ENCODE results near the gene SMARCC2.

The SMARCC2 gene

GRCh38 chr12:56178347-56178746, 10.9 kb downstream of the SMARCC2 start:
- CTCF ChIA-PET: interaction anchor here (1.2 to 11.9 kb wide), 6 partner anchors 11 to 60 kb away, joined by 3 to 96 read pairs (median 4); partner anchors contain the start of genes ESYT1, SMARCC2 and ZC3H10
- DNase-seq (ENCODE audit: extremely low spot score): no peak
- POLR2A ChIA-PET: no interaction called here
- no peak for TF ChIP-seq CTCF (IDR thresholded peaks at IDR 0.05; ENCODE audit: control extremely low read depth, extremely low read depth, low read depth, missing control alignments)

GRCh38 chr12:56172839-56173238, 16.4 kb downstream of the SMARCC2 start:
- no peak for TF ChIP-seq CTCF (IDR thresholded peaks at IDR 0.05; ENCODE audit: control extremely low read depth, extremely low read depth, low read depth, missing control alignments)
- POLR2A ChIA-PET: interaction anchor here (0.7 to 1.3 kb wide), 2 partner anchors 10 to 11 kb away, joined by 3 to 4 read pairs; no protein-coding TSS in a partner anchor
- DNase-seq (ENCODE audit: extremely low spot score): no peak
- CTCF ChIA-PET: interaction anchor here (1.9 to 11.9 kb wide), 2 partner anchors 17 to 46 kb away, joined by 4 to 96 read pairs; partner anchors contain the start of gene SMARCC2

GRCh38 chr12:56169229-56169759, 20.0 kb downstream of the SMARCC2 start:
- TF ChIP-seq CTCF (IDR thresholded peaks at IDR 0.05; ENCODE audit: control extremely low read depth, extremely low read depth, low read depth, missing control alignments): no peak
- ChIA-PET POLR2A (interaction anchor here (0.6 kb wide), 1 partner anchor 42 kb away, joined by 3 read pairs; no protein-coding TSS in a partner anchor), CTCF (interaction anchor here (1.0 to 1.2 kb wide), 2 partner anchors 20 to 43 kb away, joined by 3 read pairs; partner anchors contain the start of gene SMARCC2)
- no peak for DNase-seq (ENCODE audit: extremely low spot score)

- ChIA-PET POLR2A (interaction anchor here (0.7 to 1.8 kb wide), 3 partner anchors 10 to 260 kb away, joined by 3 to 6 read pairs (median 4); partner anchors contain the start of gene SMARCC2), CTCF (interaction anchor here (1.0 to 7.0 kb wide), 3 partner anchors 14 to 170 kb away, joined by 3 to 47 read pairs (median 5); partner anchors contain the start of gene SMARCC2)
- DNase-seq (ENCODE audit: extremely low spot score): no peak
- no peak for TF ChIP-seq CTCF (IDR thresholded peaks at IDR 0.05; ENCODE audit: control extremely low read depth, extremely low read depth, low read depth, missing control alignments)
These were observed 23.9 kb downstream of the SMARCC2 start for GRCh38 chr12:56165369-56165768.

- no peak for TF ChIP-seq CTCF (IDR thresholded peaks at IDR 0.05; ENCODE audit: control extremely low read depth, extremely low read depth, low read depth, missing control alignments)
- no peak for DNase-seq (ENCODE audit: extremely low spot score)
- POLR2A ChIA-PET: interaction anchor here (1.8 kb wide), 1 partner anchor 11 kb away, joined by 6 read pairs; no protein-coding TSS in a partner anchor
- CTCF ChIA-PET: interaction anchor here (1.0 to 7.0 kb wide), 4 partner anchors 15 to 169 kb away, joined by 3 to 47 read pairs (median 12); partner anchors contain the start of genes SMARCC2 and ZC3H10
These were observed 24.9 kb downstream of the SMARCC2 start for GRCh38 chr12:56164345-56164729.

- TF ChIP-seq CTCF (IDR thresholded peaks at IDR 0.05; ENCODE audit: control extremely low read depth, extremely low read depth, low read depth, missing control alignments): no peak
- ChIA-PET CTCF (interaction anchor here (1.0 to 7.0 kb wide), 8 partner anchors 11 to 58 kb away, joined by 3 to 47 read pairs (median 12); partner anchors contain the start of genes ESYT1, RNF41, SMARCC2 and ZC3H10), POLR2A (interaction anchor here (2.9 kb wide), 1 partner anchor 36 kb away, joined by 15 read pairs; the partner anchor contains the start of gene ESYT1)
- no peak for DNase-seq (ENCODE audit: extremely low spot score)
These were observed 25.5 kb downstream of the SMARCC2 start for GRCh38 chr12:56163533-56164344.

Measured in GM10248 (cell line).